Measurements from ENCODE around the gene MTHFD1L.
"Not testable (repeated sequence)": the region's sequence is repeated elsewhere in the genome, so short reads cannot be mapped to it uniquely, and the experiment has no call there.

The MTHFD1L gene

DNA sequence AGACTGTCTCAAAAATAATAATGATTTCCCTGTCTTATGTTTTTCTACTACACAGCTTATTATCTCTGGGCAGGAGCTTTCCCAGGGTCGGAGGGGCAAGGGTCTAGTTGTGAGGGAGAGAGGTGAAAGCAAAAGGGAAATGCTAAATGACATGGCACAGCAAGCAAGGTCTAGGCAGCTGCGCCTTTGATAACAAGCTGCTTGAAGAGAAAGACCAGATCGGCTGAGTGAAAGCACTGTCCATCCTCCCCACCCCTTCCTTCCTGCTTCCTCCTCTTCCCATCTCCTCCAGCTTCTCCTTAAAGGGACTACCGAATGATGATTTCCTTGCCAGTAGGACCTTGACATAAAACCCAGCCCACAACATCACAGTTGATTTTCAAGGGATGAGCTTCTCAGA is 216.2 kb downstream of the MTHFD1L start:
- intact Hi-C loops (cut with DNase I): no loop called here

DNA sequence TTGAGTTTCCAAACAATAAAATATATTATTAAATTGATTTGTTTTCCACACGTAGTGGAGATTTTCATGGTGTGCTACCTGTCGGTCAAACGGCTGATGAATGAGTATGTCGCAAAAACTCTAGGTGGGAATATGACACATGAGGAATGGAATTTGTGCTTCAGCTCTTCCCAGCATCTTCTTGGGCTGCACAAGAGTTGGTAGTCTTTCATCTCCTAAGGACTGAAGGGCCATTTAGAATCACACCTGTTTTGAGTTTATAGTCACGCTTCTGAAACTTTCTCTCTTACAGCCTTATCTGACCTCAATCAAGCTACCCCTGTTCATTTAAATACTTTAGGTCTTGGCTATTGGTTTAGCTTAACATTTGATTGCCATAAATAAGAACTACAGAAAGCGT is 216.6 kb downstream of the MTHFD1L start:
- DNase-seq: no peak
- intact Hi-C loops (cut with DNase I): no loop called here

More for the DNA sequence above, 216.2 kb downstream of the MTHFD1L start:
- DNase-seq: no peak

DNA sequence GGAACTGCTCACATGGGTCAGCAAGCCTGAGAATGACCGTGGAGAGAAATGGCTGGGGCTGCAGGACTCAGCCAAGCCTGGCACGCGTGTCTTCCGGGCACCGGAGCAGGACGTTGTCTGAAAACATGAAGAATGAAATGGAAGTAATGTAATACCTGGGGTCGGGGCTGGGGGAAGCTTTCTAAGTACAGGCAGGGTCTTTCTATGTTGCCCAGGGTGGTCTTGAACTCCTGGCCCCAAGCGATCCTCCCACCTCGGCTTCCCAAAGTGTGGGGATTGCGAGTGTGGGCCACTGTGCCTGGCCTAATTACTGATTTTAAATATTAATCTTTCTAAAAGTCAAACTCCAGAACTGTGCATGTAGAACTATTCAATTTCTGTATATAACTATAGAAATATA is 218.8 kb downstream of the MTHFD1L start:
- intact Hi-C loops (cut with DNase I): no loop called here
- no peak for DNase-seq

DNA sequence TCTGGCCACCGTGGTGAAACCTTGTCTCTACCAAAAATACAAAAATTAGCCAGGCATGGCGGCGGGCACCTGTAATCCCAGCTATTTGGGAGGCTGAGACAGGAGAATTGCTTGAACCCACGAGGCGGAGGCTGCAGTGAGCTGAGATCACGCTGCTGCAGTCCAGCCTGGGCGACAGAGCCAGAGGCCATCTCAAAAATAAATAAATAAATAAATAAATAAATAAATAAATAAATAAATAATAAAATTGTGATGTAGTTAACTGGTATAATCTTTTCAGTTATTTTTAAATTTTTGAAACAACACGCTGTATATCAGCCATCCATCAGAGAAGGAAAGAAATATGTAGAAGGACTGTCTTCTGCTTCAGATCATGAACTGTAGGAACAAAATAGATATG is 221.6 kb downstream of the MTHFD1L start:
- DNase-seq; intact Hi-C loops (cut with DNase I): not testable (repeated sequence)

DNA sequence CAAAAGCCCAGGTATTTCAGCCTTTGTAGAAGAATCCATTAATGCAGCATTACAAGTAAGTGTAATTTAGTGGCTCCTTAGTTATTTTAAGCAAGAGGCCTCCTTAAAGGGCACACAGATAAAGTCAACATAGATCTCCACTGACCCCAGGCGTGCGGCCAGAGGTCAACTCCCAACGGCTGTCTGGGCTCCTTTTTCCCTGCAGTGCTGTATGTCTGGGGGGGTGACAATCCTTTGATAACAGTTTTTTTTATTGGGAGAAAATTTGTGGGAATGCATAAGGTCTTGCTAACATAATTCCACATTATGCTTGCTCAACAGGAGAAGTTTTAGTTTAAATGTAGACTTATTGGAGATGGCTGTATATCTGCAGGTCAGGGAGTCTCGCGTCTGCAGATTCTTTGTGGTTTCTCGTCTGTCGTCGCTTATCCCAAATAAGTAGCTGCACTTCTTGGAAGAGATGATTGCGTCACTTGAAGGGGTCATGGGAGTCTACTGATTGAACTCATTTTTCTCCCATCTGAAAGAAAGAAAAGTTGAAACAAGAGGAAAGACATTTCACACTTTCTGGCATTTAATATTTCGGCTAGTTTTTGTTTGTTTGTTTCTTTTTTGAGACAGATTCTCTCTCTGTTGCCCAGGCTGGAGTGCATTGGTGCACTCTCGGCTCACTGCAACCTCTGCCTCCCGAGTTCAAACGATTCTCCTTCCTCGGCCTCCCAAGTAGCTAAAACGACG is 222.5 kb downstream of the MTHFD1L start:
- intact Hi-C loops (cut with DNase I): no loop called here
- DNase-seq: no peak

DNA sequence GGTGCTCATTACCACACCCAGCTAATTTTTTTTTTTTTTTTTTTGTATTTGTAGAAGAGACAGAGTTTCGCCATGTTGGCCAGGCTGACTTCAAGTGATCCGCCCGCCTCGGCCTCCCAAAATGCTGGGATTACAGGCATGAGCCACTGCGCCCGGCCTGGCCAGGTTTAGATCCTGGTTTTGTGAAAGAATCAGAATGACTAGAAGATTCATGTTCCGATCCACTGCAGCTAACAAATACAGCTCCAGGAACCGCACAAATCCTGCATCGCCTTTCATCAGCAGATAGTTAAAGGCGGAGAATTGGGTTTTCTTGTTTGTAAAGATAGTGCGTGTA is 223.1 kb downstream of the MTHFD1L start:
- no peak for DNase-seq
- intact Hi-C loops (cut with DNase I): no loop called here

DNA sequence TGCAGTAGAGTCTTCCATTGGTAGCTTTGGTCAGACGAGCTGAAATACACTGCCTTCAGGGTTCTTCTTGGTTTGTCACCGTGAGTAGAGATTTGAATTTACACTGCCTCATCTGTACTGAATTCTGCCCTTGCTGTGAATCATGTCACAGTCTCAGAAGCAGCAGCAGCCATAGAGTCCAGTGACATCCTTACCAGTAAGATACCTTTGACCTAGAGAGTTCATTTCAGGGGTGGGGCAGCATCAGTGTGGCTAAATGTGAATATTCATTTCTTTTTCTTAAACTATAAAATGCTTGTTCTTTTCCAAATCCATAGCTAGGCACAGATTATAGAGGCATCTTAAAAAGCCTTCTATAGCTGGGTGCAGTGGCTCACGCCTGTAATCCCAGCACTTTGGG is 223.5 kb downstream of the MTHFD1L start:
- no peak for DNase-seq
- intact Hi-C loops (cut with DNase I): no loop called here

DNA sequence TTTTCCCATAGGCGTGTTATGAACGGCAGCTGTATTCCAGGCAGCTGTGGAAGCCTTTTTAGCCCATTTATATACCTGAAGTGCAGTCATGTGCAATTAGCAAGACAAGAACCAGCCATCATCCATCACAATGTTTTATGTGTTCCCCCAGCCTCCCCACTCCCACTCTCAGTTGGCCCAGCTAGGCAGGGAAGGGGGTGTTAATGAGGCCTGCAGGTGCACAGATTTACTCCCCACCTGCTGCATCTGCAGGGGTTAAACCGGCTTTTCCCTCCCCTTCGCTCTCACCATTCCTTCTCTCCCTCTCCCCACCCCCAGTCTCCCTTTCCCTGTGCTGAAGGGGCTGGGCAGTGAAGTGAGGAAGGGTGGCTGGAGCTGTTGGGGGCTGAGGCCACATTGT is 224.5 kb downstream of the MTHFD1L start:
- DNase-seq: no peak
- intact Hi-C loops (cut with DNase I): no loop called here

DNA sequence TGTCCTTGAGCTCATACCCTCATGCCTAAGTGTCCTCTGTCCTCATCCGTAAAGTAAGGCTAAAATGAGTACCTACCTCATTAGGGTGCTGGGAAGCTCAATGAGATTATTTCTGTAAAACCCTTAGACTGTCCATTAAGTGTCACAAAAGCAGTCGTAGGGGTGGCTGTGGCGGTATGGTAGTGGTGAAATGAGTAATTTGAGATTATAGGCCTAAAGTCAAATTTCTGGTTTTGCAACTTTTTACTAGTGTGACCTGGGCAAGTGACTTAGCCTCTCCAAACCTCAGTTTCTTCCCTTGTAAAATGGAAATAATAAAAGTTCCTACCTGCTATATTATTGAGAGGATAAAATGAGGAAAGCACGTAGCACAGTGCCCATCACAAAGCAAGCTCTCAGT is 226.1 kb downstream of the MTHFD1L start:
- DNase-seq: no peak
- intact Hi-C loops (cut with DNase I): no loop called here

DNA sequence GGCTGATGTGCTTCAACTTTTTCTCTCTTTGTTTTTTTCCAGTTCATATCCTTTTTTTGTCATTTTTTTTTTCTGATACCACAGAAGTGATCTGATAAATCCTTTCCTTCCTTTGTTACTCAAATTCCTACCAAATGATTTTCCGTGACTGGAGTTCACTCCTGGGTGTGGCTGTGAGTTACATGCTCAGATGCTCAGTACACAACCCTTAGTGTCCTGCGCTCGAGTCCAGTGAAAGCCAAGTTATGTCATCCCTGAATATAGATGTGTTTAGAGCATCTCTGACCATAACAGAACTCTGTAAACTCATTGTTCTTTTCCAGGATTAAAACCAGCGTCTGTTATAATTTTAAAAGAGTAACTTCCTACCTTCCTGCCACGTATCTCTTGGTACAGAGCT is 227.1 kb downstream of the MTHFD1L start:
- intact Hi-C loops (cut with DNase I): no loop called here
- no peak for DNase-seq

DNA sequence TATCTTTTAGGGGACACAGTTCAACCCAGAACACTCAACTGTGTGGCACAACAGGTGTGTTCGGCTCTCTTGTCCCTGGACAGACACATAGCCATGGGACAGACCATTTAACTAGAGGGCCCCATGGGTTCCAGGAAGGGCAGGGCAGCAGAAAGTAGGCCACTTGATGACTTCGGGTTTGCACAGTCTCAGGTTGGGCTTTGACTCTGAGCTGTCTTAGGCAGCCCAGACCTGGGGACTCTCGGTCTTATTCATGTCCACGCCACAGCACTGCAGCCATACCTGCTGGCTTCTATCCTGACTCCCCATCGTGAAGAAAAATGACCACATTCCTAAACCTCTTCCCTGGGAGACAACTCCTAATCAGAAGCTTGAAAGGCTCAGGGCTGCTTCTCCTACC is 228.2 kb downstream of the MTHFD1L start:
- intact Hi-C loops (cut with DNase I): no loop called here
- DNase-seq: no peak

DNA sequence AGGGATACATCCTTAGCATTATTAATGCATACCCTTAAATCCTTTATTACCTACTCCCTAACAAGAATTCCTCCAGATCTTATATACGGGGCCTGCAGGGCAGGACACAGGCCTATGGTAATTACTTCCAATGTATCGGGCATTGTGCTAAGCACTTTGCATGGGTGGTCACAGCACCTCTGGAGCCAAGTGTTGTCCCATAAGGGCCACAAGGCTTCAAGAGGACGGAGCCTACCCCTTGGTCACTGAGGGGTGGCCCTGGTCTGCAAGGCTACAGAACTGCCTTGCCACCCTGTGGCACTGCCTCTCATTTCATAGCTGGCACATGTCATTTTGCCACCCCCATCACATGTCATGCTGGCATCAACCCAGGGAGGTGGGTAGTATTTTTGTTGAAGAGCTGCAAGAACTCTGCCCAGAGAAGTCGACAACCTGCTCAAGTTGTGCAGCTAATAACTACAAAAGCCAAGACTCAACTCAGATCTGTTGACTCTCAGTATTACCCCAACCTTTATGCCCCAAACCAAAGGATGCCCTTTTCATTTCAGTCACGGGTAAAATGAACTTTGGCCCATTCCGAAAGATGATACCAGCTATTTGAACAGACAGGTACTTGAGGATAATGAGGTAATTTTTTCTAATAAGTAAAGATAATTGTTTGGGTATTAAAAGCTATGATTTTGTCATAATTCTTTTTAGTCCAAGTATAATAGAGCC is 230.2 kb downstream of the MTHFD1L start:
- DNase-seq: no peak
- intact Hi-C loops (cut with DNase I): no loop called here

DNA sequence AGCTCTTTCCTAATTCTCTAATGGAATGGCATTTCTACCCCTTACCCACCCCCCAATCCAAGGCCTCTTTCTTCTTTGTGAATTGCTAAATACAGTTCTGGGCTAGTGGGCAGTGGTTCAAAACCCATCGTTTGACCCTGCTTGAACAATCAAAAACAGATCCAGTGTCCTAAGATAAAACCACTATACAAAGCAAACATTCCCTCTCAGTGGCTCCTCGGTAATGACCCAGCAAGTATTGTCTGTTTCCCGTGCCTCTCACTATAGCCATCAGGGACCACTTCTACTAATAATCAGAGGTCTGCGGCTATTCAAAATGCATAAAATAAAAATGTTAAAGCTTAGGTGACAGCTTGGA is 230.7 kb downstream of the MTHFD1L start:
- DNase-seq: no peak
- intact Hi-C loops (cut with DNase I): no loop called here

DNA sequence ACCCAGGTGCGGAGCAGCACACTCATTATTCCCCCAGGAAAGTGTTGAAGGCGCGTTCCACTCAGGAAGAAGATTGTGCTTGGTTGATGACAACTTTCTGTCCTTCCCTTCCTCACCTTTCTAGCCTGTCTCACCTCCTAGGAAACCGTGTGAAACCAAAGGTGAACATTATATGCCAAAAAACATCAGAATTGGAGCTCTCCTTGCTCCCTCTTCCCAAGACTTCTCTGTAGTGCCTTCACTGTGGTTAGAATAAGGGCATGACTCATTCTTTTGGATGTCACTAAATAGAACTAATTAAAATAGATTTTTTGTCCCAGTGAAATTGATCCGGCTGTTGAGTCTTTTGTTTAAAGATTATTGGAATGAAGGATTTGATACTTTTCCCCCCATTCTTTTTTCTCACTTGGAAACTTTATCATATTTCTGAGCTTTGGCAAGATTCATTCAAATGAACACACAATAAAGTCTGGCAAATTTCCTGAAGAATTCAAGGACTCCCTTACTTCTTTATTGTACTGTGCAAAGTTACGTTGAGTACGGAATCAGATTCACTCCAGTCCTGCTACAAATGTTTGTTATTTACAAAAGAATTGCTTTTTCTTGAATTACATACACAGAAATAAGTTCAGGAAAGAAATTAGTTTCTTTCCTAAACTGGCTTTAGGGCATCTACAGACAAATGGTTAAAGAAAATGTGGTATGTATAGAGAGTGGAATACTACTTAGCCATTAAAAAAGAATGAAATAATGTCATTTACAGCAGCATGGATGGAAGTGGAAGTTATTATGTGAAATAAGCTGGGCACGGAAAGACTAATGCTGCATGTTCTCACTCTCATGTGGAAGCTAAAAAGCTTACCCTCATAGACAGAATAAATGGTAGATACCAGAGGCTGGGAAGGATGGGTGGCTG is 231.4 kb downstream of the MTHFD1L start:
- no peak for DNase-seq
- intact Hi-C loops (cut with DNase I): no loop called here

DNA sequence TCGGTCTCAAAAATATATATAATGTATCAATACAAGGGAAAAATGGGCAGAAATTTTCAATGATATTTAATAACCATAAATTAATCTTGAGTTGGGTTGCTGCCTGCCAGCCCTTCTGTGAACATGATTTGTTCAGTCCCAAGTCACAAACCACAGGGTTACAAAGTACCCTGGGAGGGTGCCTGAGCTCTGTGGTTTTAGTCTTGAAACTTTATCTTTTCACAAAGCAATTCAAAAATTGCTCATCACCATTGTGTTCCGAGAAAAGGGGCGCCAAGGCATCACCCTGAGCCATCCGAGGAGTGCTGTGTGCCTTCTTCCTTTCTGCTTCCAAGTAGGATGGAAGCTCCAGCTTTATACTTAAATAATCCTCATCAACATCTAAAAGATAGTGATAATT is 232.7 kb downstream of the MTHFD1L start:
- no peak for DNase-seq
- intact Hi-C loops (cut with DNase I): no loop called here

DNA sequence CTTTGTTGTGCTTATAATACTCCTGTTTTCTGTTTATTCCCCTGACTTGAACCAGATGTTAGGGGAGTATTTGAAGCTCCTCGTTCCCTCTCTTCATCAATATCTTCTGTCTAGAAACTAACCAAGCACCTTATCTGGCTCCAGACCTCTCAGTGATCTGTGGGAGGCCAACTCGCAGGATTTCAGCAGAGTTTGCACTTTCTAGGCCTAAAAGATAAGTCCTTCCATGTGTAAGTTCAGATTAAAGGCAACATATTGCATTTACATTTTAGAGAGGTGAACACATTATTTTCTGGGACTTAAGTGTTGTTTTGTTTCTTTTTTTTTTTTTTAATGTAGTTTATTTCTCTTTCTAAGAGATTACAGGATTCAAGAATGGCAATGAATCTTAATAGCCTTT is 234.8 kb downstream of the MTHFD1L start:
- intact Hi-C loops (cut with DNase I): no loop called here
- DNase-seq: no peak

DNA sequence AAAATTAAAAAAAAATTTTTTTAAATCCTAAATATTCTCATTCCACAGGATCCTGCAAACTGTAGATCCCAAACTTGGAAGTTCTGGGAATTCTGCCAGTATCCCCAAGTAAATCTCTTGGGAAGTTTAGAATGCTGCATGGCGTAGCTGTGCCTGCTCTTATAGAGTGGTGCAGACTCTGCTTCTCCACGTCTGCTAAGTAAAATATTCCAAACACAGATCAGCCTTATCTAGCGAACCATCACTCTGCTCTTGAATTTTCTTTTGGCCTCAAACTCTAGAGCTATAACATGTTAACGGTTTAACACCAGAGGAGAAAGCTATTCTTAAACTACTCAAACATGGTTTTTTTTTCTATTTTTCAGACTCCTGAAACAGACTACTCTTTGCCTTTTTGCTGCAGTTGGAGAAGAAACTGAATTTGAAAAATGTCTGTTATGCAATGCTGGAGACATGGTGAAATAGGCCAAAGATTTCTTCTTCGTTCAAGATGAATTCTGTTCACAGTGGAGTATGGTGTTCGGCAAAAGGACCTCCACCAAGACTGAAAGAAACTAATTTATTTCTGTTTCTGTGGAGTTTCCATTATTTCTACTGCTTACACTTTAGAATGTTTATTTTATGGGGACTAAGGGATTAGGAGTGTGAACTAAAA is 235.8 kb downstream of the MTHFD1L start:
- intact Hi-C loops (cut with DNase I): no loop called here
- DNase-seq: no peak

DNA sequence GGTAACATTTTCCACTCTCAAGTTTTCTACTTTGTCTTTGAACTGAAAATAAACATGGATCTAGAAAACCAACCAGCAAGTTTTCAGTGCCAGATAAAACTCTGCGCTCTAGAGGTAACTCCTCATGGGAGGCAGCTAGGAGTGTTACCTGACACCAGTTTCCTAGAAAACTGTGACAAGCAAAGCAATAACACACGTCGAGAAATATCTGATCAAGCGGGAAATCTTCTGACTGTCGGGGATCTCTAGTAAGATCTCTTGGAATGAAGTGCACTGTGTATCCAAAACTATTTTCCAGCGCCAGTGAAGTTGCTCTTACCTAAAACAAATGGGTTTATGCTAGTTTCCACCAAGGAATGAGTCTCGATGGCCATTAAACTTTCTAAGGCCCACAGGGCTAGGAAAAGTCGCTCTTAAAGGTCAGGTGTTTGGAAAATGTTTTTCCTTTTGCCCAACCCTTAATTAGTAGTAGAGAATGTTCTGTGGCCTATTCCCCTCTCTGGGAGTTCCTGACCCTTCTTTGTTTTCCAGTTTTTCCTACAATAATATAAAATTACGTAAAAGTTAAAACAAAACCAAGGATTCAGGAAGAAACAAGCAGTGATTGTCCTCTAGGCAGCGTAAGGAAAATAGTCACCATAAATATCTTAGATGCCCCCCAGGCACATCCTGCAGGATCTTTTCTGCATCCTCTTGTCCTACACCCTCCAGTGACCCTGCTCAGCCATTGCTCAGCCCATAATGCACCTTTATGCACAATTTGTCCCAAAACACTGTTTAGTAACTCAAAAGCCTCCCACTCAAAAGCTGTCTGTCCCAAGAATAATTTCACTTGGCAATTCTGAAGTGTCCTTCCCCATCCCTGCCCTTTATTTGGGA is 236.6 kb downstream of the MTHFD1L start:
- DNase-seq: no peak
- intact Hi-C loops (cut with DNase I): no loop called here

DNA sequence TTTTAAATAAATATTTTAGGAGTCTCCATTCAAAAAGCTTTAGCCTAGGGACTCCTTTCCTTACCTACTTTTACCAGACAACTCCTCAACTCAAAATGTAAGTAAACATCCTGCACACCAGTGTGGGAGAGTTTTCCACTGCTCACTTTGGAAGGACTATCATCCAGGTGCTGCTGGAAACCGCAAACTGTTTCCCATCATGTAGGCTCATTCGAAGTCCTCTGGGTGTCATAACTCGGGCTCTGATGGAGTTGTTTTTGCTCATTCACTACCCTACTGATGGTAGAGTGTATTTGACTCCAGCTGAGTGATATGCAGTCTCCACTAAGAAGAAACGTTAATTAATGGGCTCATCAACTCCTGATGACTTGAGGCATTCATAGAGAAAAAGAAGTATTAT is 237.8 kb downstream of the MTHFD1L start:
- DNase-seq: peak in 1 of 10 donors; percentile 7
- intact Hi-C loops (cut with DNase I): no loop called here

DNA sequence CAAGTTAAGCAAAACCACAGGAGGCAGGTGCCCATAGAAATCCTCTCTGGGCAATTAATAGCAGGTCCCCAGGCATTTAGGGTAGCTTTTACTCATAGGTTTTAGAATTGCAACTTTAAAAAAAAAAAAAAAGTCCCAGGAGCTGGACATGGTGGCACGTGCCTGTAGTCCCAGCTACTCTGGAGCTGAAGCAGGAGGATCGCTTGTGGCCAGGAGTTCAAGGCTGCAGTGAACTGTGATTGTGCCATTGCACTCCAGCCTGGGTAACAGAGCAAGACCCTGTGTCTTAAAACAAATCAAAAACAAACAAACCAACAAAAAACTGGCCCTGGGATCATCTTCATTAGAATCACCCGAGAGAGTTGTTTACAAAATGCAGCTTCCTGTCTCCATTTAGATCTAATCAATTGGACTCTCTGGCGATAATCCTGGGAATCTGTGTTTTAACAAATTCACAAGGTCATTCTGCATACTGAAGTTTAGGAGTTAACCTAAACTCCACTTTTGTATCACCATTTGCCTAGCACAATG is 242.5 kb downstream of the MTHFD1L start:
- intact Hi-C loops (cut with DNase I): no loop called here
- no peak for DNase-seq

Measured in posterior cingulate gyrus (tissue), 11 donors.